ENCODE results near the gene ZNF532.

GRCh38 chr18:58882044-58882443 lies 17.4 kb downstream of the ZNF532 start:
- TF ChIP-seq CTCF (conservative IDR thresholded peaks at IDR 0.05; ENCODE audit: low read depth, low read length) (no peak), EZH2 (IDR thresholded peaks at IDR 0.05; ENCODE audit: borderline replicate concordance, low read depth, low read length, poor library complexity, severe bottlenecking) (no peak)
